Suprapubic skin (tissue), 4 donors: Measurements from ENCODE around the gene PGM5.

Experiments
- CTCF ChIP-seq, 2 donors: fragments of 200-600 bp in 1 of 2; fragments of 450-650 bp in 1 of 2; sonication (generic) in 1 of 2; IDR thresholded peaks; one replicate each; pipeline ENCODE4 v1.5.1; 2016 to 2019; ENCODE audit warnings: antibody characterized with exemption in 2 of 2, mild to moderate bottlenecking in 1 of 2, moderate library complexity in 1 of 2
- EP300 ChIP-seq: sonication (generic); formaldehyde crosslinking; IDR thresholded peaks from one replicate; pipeline ENCODE4 v1.6.1; 2017; ENCODE audit warnings: antibody characterized with exemption
- POLR2A ChIP-seq, 2 donors: fragments of 450-650 bp; IDR thresholded peaks; one replicate each; pipeline ENCODE4 v1.6.1; 2017; ENCODE audit warnings: antibody characterized with exemption in 2 of 2, mild to moderate bottlenecking in 2 of 2, moderate library complexity in 2 of 2
- POLR2AphosphoS5 ChIP-seq, 3 donors: sonication (generic); formaldehyde crosslinking; IDR thresholded peaks; one replicate each; pipeline ENCODE4 v1.6.1; 2017; ENCODE audit warnings: antibody characterized with exemption in 3 of 3

GRCh38 chr9:68495247-68495646 is 138.8 kb downstream of the PGM5 start:
- TF ChIP-seq POLR2AphosphoS5 (IDR thresholded peaks at IDR 0.05) (no peak), CTCF (IDR thresholded peaks at IDR 0.05) (no peak), POLR2A (IDR thresholded peaks at IDR 0.05) (no peak), EP300 (no peak)
